Measurements from ENCODE around the gene DNAJC30. TPM values are rescaled to one million over a fixed set of nuclear protein-coding genes. Genes with fewer than 3 reads are reported as not detected.
"Not testable (repeated sequence)": the region's sequence is repeated elsewhere in the genome, so short reads cannot be mapped to it uniquely, and the experiment has no call there.

The DNAJC30 gene
- total and polyA plus RNA-seq, 2 of the 8 experiments (the other 6 are each of a cell fraction or from before 2014, with no cell fraction given) = 6.1 to 6.3 TPM

DNA sequence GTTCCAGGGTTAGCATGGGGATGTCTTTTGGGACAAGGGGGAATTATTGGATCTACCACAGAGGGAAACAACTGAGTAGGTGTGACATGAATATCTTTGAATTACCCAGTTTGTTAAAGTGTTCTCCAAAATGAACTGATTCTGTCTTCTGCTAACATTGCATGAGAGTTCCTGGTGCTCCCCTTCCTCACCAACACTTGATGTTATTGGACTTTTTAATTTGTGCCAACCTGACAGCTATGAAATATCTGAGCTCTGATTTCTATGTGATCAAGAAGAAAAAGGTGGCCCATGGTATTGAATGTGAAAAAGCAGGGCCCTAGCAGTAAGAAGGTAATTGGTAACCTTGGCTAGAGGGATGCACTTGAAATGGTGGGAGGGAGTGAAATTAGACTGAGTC lies 20.2 kb downstream of the DNAJC30 start:
- TF ChIP-seq POU5F1 (IDR thresholded peaks at IDR 0.05; ENCODE audit: low read depth, low read length) (no peak), RBBP5 (IDR thresholded peaks at IDR 0.05; ENCODE audit: borderline replicate concordance, low read depth, low read length) (no peak)
- H4K20me1 ChIP-seq (replicated peaks in 1 of 2; ENCODE audit: control insufficient read depth in 1 of 2, insufficient read depth in 2 of 2, low read length in 2 of 2) = no peaks in the 10 kb centered on the region
- DNase-seq (ENCODE audit: low read depth in 1 of 2, low spot score in 2 of 2) = no peak
- H2BK120ac ChIP-seq (replicated peaks; ENCODE audit: low read depth, low read length) = no peak overlapping the region
- H3K27ac ChIP-seq (ENCODE audit: low read depth, low read length) = no peak overlapping the region
- no peak overlapping the region for H2BK5ac ChIP-seq (ENCODE audit: low read depth, low read length)
- no peak overlapping the region for H2BK20ac ChIP-seq (ENCODE audit: low read length)
- FAIRE-seq = no peak
- no peak overlapping the region for H4K91ac ChIP-seq (replicated peaks; ENCODE audit: insufficient read length, low read length)
- H2BK12ac ChIP-seq (ENCODE audit: low read depth, low read length) = peak overlapping the region; percentile 27; the same call in 1 of the 2 replicates
- H3K4me3 ChIP-seq (ENCODE audit: extremely low read depth in 1 of 4, insufficient read depth in 2 of 4, low read depth in 3 of 4, low read length in 4 of 4) = no peak overlapping the region
- H2AK5ac ChIP-seq (ENCODE audit: low read depth, low read length) = peak overlapping the region; percentile 86; the same call in 1 of the 2 replicates
- no peak overlapping the region for H3K4me2 ChIP-seq (ENCODE audit: insufficient read depth in 1 of 2, low read depth in 2 of 2, low read length in 2 of 2)
- peaks cover 2% of the 10 kb centered on the region; the same call in 1 of the 2 replicates for H3K23me2 ChIP-seq (ENCODE audit: low read depth, low read length)
- H3K27me3 ChIP-seq (replicated peaks in 1 of 4; ENCODE audit: control insufficient read depth in 3 of 4, extremely low read depth in 1 of 4, insufficient read depth in 3 of 4, low read length in 3 of 4) = no peaks in the 10 kb centered on the region
- no peak overlapping the region for H3K56ac ChIP-seq (replicated peaks; ENCODE audit: insufficient read length, low read depth, low read length)
- no peak overlapping the region for H4K8ac ChIP-seq (ENCODE audit: extremely low read depth, insufficient read depth, low read length)
- CTCF ChIA-PET (ENCODE audit: partially characterized antibody) = interaction anchor here (1.3 kb wide), 1 partner anchor 38 kb away, joined by 4 read pairs; the partner anchor contains the start of gene MLXIPL
- H3K14ac ChIP-seq (ENCODE audit: insufficient read length) = no peak overlapping the region
- H3K36me3 ChIP-seq (ENCODE audit: control insufficient read depth in 2 of 4, insufficient read depth in 4 of 4, low read length in 3 of 4) = no peaks in the 10 kb centered on the region
- POLR2A ChIA-PET (ENCODE audit: partially characterized antibody) = interaction anchor here (1.0 kb wide), 1 partner anchor 14 kb away, joined by 3 read pairs; no protein-coding TSS in a partner anchor
- H4K5ac ChIP-seq (ENCODE audit: insufficient read length, low read depth, low read length) = no peak overlapping the region
- no peak overlapping the region for H2AFZ ChIP-seq (ENCODE audit: low read length)
- no peak overlapping the region for H3K23ac ChIP-seq (ENCODE audit: insufficient read length)
- peaks cover 0 to 3% (median 0%) of the 10 kb centered on the region in 4 experiments; a peak in 2 of 7 replicates for H3K4me1 ChIP-seq (replicated peaks in 1 of 4; ENCODE audit: control insufficient read depth in 3 of 4, insufficient read depth in 4 of 4, low read length in 3 of 4)
- H3K18ac ChIP-seq (ENCODE audit: extremely low read depth, low read length) = no peak overlapping the region
- no peaks in the 10 kb centered on the region for H3K79me2 ChIP-seq (ENCODE audit: control insufficient read depth in 1 of 2, insufficient read depth in 2 of 2, low read length in 2 of 2)
- no peak overlapping the region for H3K4ac ChIP-seq (replicated peaks; ENCODE audit: insufficient read length, low read depth, low read length)
- no peaks in the 10 kb centered on the region for H3K79me1 ChIP-seq (ENCODE audit: low read depth, low read length)
- H3K9ac ChIP-seq (replicated peaks in 1 of 4; ENCODE audit: extremely low read depth in 1 of 4, low read depth in 3 of 4, low read length in 3 of 4) = no peak overlapping the region
- H2BK15ac ChIP-seq (ENCODE audit: low read length) = no peak overlapping the region
- H3K9me3 ChIP-seq (ENCODE audit: insufficient read depth in 2 of 2, low read depth in 1 of 2, low read length in 1 of 2) = peaks cover 0 to 4% of the 10 kb centered on the region in 2 experiments; a peak in 1 of 4 replicates

GRCh38 chr7:73660594-73660993 lies 22.7 kb downstream of the DNAJC30 start:
- 88% methylated on average over 4 of the region's 4 CpGs; no CpG with 5 or more reads in 1 of the 2 experiments for WGBS, 2 experiments (ENCODE audit: extremely low coverage in 1 of 2, insufficient coverage in 1 of 2, insufficient read length in 1 of 2, insufficient replicate concordance in 2 of 2, low coverage in 1 of 2, low lambda C conversion rate in 2 of 2, missing lambda C conversion rate in 1 of 2)

More at GRCh38 chr7:73660594-73660993, 22.7 kb downstream of the DNAJC30 start:
- H3K4ac ChIP-seq (replicated peaks; ENCODE audit: insufficient read length, low read depth, low read length); H3K27ac ChIP-seq (ENCODE audit: low read depth, low read length); H2BK15ac ChIP-seq (ENCODE audit: low read length); H3K23ac ChIP-seq (ENCODE audit: insufficient read length); H4K20me1 ChIP-seq (replicated peaks in 1 of 2; ENCODE audit: control insufficient read depth in 1 of 2, insufficient read depth in 2 of 2, low read length in 2 of 2); H2BK12ac ChIP-seq (ENCODE audit: low read depth, low read length); H4K8ac ChIP-seq (ENCODE audit: extremely low read depth, insufficient read depth, low read length); H3K18ac ChIP-seq (ENCODE audit: extremely low read depth, low read length); H3K27me3 ChIP-seq (replicated peaks in 1 of 4; ENCODE audit: control insufficient read depth in 3 of 4, extremely low read depth in 1 of 4, insufficient read depth in 3 of 4, low read length in 3 of 4); H3K23me2 ChIP-seq (ENCODE audit: low read depth, low read length); H2BK5ac ChIP-seq (ENCODE audit: low read depth, low read length); H3K36me3 ChIP-seq (ENCODE audit: control insufficient read depth in 2 of 4, insufficient read depth in 4 of 4, low read length in 3 of 4); FAIRE-seq; H3K4me2 ChIP-seq (ENCODE audit: insufficient read depth in 1 of 2, low read depth in 2 of 2, low read length in 2 of 2); H3K4me1 ChIP-seq (replicated peaks in 1 of 4; ENCODE audit: control insufficient read depth in 3 of 4, insufficient read depth in 4 of 4, low read length in 3 of 4); H3K79me1 ChIP-seq (ENCODE audit: low read depth, low read length); H3K14ac ChIP-seq (ENCODE audit: insufficient read length); H2AK5ac ChIP-seq (ENCODE audit: low read depth, low read length); POLR2A ChIA-PET (ENCODE audit: partially characterized antibody); H2BK120ac ChIP-seq (replicated peaks; ENCODE audit: low read depth, low read length); H3K9me3 ChIP-seq (ENCODE audit: insufficient read depth in 2 of 2, low read depth in 1 of 2, low read length in 1 of 2); H3K79me2 ChIP-seq (ENCODE audit: control insufficient read depth in 1 of 2, insufficient read depth in 2 of 2, low read length in 2 of 2); H4K5ac ChIP-seq (ENCODE audit: insufficient read length, low read depth, low read length); H3K9ac ChIP-seq (replicated peaks in 1 of 4; ENCODE audit: extremely low read depth in 1 of 4, low read depth in 3 of 4, low read length in 3 of 4); H3K4me3 ChIP-seq (ENCODE audit: extremely low read depth in 1 of 4, insufficient read depth in 2 of 4, low read depth in 3 of 4, low read length in 4 of 4); H4K91ac ChIP-seq (replicated peaks; ENCODE audit: insufficient read length, low read length); H2AFZ ChIP-seq (ENCODE audit: low read length); H3K56ac ChIP-seq (replicated peaks; ENCODE audit: insufficient read length, low read depth, low read length); DNase-seq (ENCODE audit: low read depth in 1 of 2, low spot score in 2 of 2); H2BK20ac ChIP-seq (ENCODE audit: low read length): not testable (repeated sequence)
- CTCF ChIA-PET (ENCODE audit: partially characterized antibody) = interaction anchor here (1.0 to 2.1 kb wide), 3 partner anchors 40 to 65 kb away, joined by 3 to 9 read pairs (median 4); no protein-coding TSS in a partner anchor
